Hematopoietic multipotent progenitor cell treated with erythropoietin and hydrocortisone succinate and interleukin-3 and kit ligand, for 6 days (in vitro differentiated cells): ENCODE data around the gene RNASEH2A.

Experiments
- DNase-seq: peaks from one replicate; pipeline ENCODE4 v3.0.0-alpha.2; 2015

The RNASEH2A gene

GRCh38 chr19:12806242-12807081 lies at the start of gene RNASEH2A:
Gene RNASEH2A, plus strand, starts transcription at chr19:12806584. Its CDS starts 90 bp downstream, at chr19:12806674.
- peak; percentile 95 for DNase-seq

GRCh38 chr19:12757544-12758274 lies 48.7 kb upstream of the RNASEH2A start:
- peak; percentile 73 for DNase-seq

GRCh38 chr19:12759686-12760085 lies 46.7 kb upstream of the RNASEH2A start:
- DNase-seq, result no peak

GRCh38 chr19:12763100-12763499 lies 43.3 kb upstream of the RNASEH2A start:
- DNase-seq, result no peak

GRCh38 chr19:12764698-12765097 lies 41.7 kb upstream of the RNASEH2A start:
- DNase-seq, result no peak

- DNase-seq, result no peak
Measured at GRCh38 chr19:12766051-12766521, 40.3 kb upstream of the RNASEH2A start.

GRCh38 chr19:12767150-12767549 lies 39.2 kb upstream of the RNASEH2A start:
- DNase-seq, result no peak

- DNase-seq, result no peak
Measured at GRCh38 chr19:12767666-12768065, 38.7 kb upstream of the RNASEH2A start.

- peak; percentile 47 for DNase-seq
Measured at GRCh38 chr19:12769689-12770088, 36.7 kb upstream of the RNASEH2A start.

GRCh38 chr19:12770922-12771321 lies 35.5 kb upstream of the RNASEH2A start:
- DNase-seq, result no peak

GRCh38 chr19:12772323-12772722 lies 34.1 kb upstream of the RNASEH2A start:
- DNase-seq, result no peak

- DNase-seq, result peak; percentile 61
Measured at GRCh38 chr19:12773571-12773970, 32.8 kb upstream of the RNASEH2A start.

GRCh38 chr19:12774588-12775555 lies 31.5 kb upstream of the RNASEH2A start, which contains the start of gene HOOK2:
Gene HOOK2, minus strand, starts transcription at chr19:12775552. Its CDS starts 103 bp downstream, at chr19:12775449.
- DNase-seq, result no peak

- DNase-seq, result peak; percentile 86
Measured at GRCh38 chr19:12777217-12778016, 29.0 kb upstream of the RNASEH2A start.

GRCh38 chr19:12778017-12778904 lies 28.1 kb upstream of the RNASEH2A start:
- DNase-seq, result peak; percentile 71

GRCh38 chr19:12778905-12779161 lies 27.6 kb upstream of the RNASEH2A start:
- no peak for DNase-seq

- DNase-seq, result peak; percentile 75
Measured at GRCh38 chr19:12779162-12779993, 27.0 kb upstream of the RNASEH2A start.

- DNase-seq, result no peak
Measured at GRCh38 chr19:12782174-12782423, 24.3 kb upstream of the RNASEH2A start.

- DNase-seq, result peak; percentile 82
Measured at GRCh38 chr19:12782424-12783290, 23.7 kb upstream of the RNASEH2A start.
